ENCODE data around the gene TMEM63C. TPM values are rescaled to one million over a fixed set of nuclear protein-coding genes. Genes with fewer than 3 reads are reported as not detected.
"Not testable (repeated sequence)": the region's sequence is repeated elsewhere in the genome, so short reads cannot be mapped to it uniquely, and the experiment has no call there.

Gene TMEM63C
- total RNA-seq, 1 donor from 2014 or later = 0.91 TPM

DNA sequence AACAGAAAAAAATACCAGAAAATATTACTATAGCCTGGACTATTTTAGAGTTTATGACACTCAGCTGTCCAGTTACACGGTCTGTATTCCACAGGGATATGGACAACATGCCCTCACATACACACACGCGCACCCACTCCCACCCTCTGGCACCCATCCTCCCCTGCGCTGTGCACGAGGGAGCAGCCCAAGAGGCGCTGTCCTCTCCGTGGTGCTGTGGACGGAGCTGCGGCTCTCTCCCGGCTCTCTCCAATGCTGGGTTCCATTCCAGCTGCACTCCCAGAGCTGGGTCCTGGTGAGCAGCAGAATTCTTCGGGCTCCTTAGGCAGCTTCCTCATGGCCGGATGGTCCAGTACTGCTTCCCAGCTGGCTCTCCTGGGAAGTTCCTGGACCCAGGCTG is 95.4 kb downstream of the TMEM63C start:
- Mint-ChIP-seq H3K27ac (ENCODE audit: unreplicated experiment) (no peak overlapping the region), H3K4me1 (peaks cover 18% of the 10 kb centered on the region), H3K4me3 (no peak overlapping the region), H3K9me3 (no peaks in the 10 kb centered on the region), H3K27me3 (ENCODE audit: low read depth) (peaks cover 19% of the 10 kb centered on the region), H3K36me3 (ENCODE audit: low read depth) (peaks cover 7% of the 10 kb centered on the region)
- DNase-seq (ENCODE audit: low read depth, low spot score) = no peak
- TF ChIP-seq, protein P1, sequence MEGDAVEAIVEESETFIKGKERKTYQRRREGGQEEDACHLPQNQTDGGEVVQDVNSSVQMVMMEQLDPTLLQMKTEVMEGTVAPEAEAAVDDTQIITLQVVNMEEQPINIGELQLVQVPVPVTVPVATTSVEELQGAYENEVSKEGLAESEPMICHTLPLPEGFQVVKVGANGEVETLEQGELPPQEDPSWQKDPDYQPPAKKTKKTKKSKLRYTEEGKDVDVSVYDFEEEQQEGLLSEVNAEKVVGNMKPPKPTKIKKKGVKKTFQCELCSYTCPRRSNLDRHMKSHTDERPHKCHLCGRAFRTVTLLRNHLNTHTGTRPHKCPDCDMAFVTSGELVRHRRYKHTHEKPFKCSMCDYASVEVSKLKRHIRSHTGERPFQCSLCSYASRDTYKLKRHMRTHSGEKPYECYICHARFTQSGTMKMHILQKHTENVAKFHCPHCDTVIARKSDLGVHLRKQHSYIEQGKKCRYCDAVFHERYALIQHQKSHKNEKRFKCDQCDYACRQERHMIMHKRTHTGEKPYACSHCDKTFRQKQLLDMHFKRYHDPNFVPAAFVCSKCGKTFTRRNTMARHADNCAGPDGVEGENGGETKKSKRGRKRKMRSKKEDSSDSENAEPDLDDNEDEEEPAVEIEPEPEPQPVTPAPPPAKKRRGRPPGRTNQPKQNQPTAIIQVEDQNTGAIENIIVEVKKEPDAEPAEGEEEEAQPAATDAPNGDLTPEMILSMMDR (conservative IDR thresholded peaks at IDR 0.05) = no peak

GRCh38 chr14:77278461-77279230 is 97.0 kb downstream of the TMEM63C start:
- Mint-ChIP-seq H3K27me3 (ENCODE audit: low read depth) (peaks cover 2% of the 10 kb centered on the region), H3K36me3 (ENCODE audit: low read depth) (peaks cover 4% of the 10 kb centered on the region), H3K4me3 (no peak overlapping the region), H3K9me3 (no peaks in the 10 kb centered on the region), H3K27ac (ENCODE audit: unreplicated experiment) (no peak overlapping the region), H3K4me1 (peaks cover 31% of the 10 kb centered on the region)
- TF ChIP-seq, protein P1 (conservative IDR thresholded peaks at IDR 0.05) = no peak
- DNase-seq (ENCODE audit: low read depth, low spot score) = no peak

GRCh38 chr14:77279719-77280118 is 98.1 kb downstream of the TMEM63C start:
- no peak overlapping the region for H3K4me3 Mint-ChIP-seq
- no peak overlapping the region for H3K27ac Mint-ChIP-seq (ENCODE audit: unreplicated experiment)
- H3K9me3 Mint-ChIP-seq = no peaks in the 10 kb centered on the region
- H3K27me3 Mint-ChIP-seq (ENCODE audit: low read depth) = no peaks in the 10 kb centered on the region
- TF ChIP-seq, protein P1 (conservative IDR thresholded peaks at IDR 0.05) = no peak
- peaks cover 10% of the 10 kb centered on the region for H3K36me3 Mint-ChIP-seq (ENCODE audit: low read depth)
- peaks cover 31% of the 10 kb centered on the region for H3K4me1 Mint-ChIP-seq
- DNase-seq (ENCODE audit: low read depth, low spot score) = no peak

- not testable (repeated sequence) for H3K4me3 Mint-ChIP-seq; H3K9me3 Mint-ChIP-seq; H3K27me3 Mint-ChIP-seq (ENCODE audit: low read depth); DNase-seq (ENCODE audit: low read depth, low spot score); H3K27ac Mint-ChIP-seq (ENCODE audit: unreplicated experiment)
- Mint-ChIP-seq H3K36me3 (ENCODE audit: low read depth) (peaks cover 20% of the 10 kb centered on the region), H3K4me1 (peaks cover 24% of the 10 kb centered on the region)
Measured at GRCh38 chr14:77280921-77281320, 99.3 kb downstream of the TMEM63C start.

DNA sequence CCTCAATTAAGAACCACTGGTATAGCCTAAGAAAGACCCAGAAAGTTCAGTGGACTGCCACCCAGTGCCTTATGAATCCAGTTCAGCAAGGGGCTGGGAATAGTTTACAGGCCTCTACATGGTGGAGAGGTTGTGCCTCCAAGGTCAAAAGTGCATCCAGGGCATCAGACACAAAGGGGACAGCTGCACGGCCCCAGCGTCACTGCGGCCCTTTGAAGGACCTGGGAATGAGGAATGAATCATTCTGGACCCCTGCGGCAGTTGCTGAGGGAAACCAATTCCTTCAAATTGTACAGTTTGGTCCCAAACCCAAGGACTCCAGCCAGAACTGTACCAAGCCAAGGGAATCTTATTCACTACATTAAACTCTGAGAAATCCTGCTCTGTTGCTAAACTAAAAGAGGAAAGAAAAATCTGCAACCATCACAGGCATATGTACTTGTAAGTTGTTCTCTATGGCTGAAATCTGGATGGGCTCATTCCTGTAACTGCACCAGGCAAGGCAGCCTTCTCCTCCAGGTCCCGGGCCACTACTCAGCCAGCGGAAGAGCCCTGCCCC is 100.3 kb downstream of the TMEM63C start:
- Mint-ChIP-seq H3K36me3 (ENCODE audit: low read depth) (peaks cover 28% of the 10 kb centered on the region), H3K4me3 (peak overlapping the region; percentile 16), H3K27ac (ENCODE audit: unreplicated experiment) (peak overlapping the region; percentile 78), H3K9me3 (no peaks in the 10 kb centered on the region), H3K4me1 (peaks cover 23% of the 10 kb centered on the region), H3K27me3 (ENCODE audit: low read depth) (no peaks in the 10 kb centered on the region)
- TF ChIP-seq, protein P1 (conservative IDR thresholded peaks at IDR 0.05) = no peak
- DNase-seq (ENCODE audit: low read depth, low spot score) = peak; percentile 30

DNA sequence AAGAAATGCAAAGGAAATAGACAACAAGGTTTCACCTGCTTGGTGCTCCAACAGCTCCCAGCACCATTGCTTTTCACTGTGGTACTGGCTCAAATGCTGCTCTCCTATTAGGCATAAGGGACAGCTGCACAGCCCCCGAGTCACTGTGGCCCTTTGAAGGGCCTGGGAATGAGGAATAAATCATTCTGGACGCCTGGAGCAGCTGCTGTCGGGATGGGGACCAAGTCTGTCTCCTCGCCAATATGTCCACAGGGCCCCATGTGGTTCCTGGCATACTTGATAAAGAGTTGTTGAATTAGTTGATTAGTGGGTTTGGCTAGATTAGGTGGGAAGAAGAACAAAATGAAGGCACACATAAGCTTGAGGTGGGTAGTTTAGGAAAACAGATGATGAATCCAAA is 102.5 kb downstream of the TMEM63C start:
- H3K36me3 Mint-ChIP-seq (ENCODE audit: low read depth) = peaks cover 30% of the 10 kb centered on the region
- no peaks in the 10 kb centered on the region for H3K9me3 Mint-ChIP-seq
- H3K27ac Mint-ChIP-seq (ENCODE audit: unreplicated experiment) = no peak overlapping the region
- no peak for DNase-seq (ENCODE audit: low read depth, low spot score)
- no peaks in the 10 kb centered on the region for H3K27me3 Mint-ChIP-seq (ENCODE audit: low read depth)
- TF ChIP-seq, protein P1 (conservative IDR thresholded peaks at IDR 0.05) = no peak
- peaks cover 23% of the 10 kb centered on the region for H3K4me1 Mint-ChIP-seq
- H3K4me3 Mint-ChIP-seq = no peak overlapping the region
